Left lobe of liver (tissue), 2 donors: ENCODE data around the gene PLD2. TPM values are rescaled to one million over a fixed set of nuclear protein-coding genes. Genes with fewer than 3 reads are reported as not detected.
"Not testable (repeated sequence)": the region's sequence is repeated elsewhere in the genome, so short reads cannot be mapped to it uniquely, and the experiment has no call there.

Source experiments
- ATAC-seq: fragments of 200-7000 bp; cut with Tn5 transposase; one replicate; pipeline ENCODE4 v1.9.1; 2020; ENCODE audit warnings: mild to moderate bottlenecking, moderate library complexity
- DNase-seq: peaks from one replicate; pipeline ENCODE4 v3.0.0-alpha.2; 2020; ENCODE audit warnings: low spot score
- total RNA-seq: library from RNA; stranded (reverse); gene quantifications from one replicate; pipeline ENCODE4 v1.2.1, GENCODE V29; 2021
- donor health status: DM: no; HTN: no; CAD: no; lungs with moderate emphysema.
- donor health status: DM: no; HTN: yes; CAD: no.

PLD2 gene
- total RNA-seq, 1 donor from 2014 or later, result 8.5 TPM

- no peak for ATAC-seq
- DNase-seq, result no peak
Measured at GRCh38 chr17:4852567-4853207, 45.7 kb downstream of the PLD2 start.

DNA sequence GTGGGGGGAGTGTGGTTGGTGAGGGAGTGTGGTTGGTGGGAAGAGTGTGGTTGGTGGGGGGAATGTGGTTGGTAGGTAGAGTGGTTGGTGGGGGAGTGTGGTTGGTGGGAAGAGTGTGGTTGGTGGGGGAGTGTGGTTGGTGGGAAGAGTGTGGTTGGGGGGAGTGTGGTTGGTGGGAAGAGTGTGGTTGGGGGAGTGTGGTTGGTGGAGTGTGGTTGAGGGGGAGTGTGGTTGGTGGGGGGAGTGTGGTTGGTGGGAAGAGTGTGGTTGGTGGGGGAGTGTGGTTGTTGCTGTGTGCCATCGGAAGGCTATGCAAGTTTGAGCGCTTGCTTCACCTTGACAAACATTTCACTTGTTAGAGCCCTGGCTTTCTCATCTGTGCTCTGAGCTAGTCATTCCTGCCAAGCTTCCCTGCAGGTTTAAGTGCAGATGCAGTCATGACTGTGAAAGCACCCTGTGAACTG is 46.3 kb downstream of the PLD2 start:
- no peak for DNase-seq
- no peak for ATAC-seq

- ATAC-seq, result no peak
- no peak for DNase-seq
Measured at GRCh38 chr17:4854111-4854681, 47.2 kb downstream of the PLD2 start.

DNA sequence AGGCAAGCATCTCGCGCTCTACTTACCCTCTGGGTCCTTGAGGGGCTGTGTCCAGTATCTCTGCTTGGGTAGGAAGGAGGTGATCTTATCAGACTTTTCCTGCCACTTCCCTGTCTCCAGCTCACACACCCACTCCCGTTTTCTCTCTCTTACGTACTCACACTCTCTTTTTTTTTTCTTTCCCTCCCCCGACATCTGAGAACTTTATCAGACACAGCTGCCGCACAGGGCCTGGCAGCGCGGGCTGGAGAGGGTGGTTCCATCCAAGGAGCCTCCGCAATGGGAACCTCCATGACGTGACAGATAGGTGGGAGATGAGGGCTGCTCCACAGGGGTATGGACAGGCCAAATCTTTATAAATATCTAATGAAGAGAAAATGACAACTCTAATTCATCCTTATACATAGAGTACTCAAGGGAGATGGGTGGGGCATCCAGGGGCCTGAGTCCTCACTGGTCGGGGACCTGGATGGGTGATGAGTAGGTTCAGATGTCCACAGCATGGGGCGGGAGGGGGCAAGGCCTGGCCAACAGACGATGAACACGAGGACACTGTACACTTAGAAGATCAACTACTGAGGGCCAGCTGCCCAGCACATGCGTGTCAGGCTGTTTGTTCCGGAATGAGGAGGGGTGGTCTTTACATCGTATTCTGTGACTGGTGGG is 49.5 kb downstream of the PLD2 start:
- DNase-seq, result no peak
- ATAC-seq, result no peak

DNA sequence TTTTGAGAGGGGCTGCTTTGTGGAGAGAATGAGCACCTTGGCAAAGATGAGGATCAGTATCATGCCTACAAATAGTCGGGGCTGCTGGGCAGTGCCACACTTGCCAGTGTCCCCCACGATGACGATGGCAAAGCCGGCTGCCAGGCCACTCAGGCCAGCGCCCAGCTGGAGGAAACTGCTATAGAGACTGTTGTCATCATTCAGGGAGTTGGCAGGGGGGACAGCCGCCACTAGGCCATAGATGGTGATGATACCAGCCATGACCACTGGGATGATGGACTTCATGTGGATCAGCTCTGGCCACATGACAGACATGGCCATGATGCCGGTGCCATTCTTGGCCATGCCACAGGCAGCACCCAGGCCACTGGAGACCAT is 50.0 kb downstream of the PLD2 start:
- DNase-seq (no peak), ATAC-seq (no peak)

DNA sequence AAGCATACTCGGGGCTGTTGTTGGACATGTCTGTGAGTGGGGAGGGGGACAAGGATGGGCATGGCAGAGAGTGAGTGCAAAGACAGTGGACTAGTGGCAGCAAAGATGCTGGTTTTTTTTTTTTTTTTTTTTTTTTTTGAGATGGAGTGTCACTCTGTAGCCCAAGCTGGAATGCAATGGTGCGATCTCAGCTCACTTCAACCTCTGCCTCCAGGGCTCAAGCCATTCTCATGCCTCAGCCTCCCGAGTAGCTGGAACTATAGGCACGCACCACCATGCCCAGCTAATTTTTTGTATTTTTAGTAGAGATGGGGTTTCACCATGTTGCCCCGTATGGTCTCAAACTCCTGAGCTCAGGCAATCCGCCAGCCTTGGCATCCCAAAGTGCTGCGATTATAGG is 50.4 kb downstream of the PLD2 start:
- ATAC-seq, DNase-seq: not testable (repeated sequence)

DNA sequence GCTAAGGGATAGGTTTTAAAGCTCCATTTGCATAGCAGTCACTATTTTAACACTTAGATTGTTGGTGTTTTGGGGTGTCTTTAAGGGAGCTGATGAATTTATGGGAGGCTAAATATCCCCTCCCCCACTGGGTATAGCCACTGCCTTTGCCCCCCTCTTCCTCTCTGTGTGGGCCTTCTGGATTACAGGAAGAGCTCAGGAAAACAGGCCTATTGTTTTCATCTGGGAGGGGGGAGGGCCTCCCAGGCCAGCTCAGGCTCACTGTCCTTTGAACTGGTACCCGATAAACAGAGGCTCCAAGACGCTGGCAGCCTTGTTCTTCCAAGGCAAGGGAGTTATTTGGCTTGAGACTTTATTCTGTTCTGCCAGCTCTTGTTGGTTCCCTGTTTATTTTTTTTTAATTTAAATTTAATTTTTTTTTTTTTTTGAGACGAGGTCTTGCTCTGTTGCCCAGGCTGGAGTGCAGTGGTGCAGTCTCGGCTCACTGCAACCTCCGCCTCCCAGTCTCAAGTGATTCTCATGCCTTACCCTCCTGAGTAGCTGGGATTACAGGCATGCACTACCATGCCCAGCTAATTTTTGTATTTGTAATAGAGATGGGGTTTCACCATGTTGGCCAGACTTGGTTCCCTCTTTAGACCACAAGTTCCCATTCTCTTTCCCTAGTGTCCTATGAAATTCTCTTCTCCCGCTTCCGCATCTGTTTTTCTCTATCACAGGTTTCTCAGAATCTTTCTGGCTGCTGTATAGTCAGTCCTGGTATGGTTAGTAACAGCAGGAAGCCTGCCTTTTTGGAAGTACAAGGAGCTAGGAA is 51.3 kb downstream of the PLD2 start:
- ATAC-seq, result peak; percentile 63
- DNase-seq, result no peak

GRCh38 chr17:4858882-4859260 is 51.9 kb downstream of the PLD2 start:
- ATAC-seq, result peak; percentile 49
- DNase-seq, result no peak

GRCh38 chr17:4859816-4860625 is 53.1 kb downstream of the PLD2 start:
- DNase-seq, result no peak
- ATAC-seq, result no peak

GRCh38 chr17:4860651-4861050 is 53.7 kb downstream of the PLD2 start:
- ATAC-seq (no peak), DNase-seq (no peak)

- no peak for ATAC-seq
- DNase-seq, result no peak
Measured at GRCh38 chr17:4861052-4861451, 54.1 kb downstream of the PLD2 start.

DNA sequence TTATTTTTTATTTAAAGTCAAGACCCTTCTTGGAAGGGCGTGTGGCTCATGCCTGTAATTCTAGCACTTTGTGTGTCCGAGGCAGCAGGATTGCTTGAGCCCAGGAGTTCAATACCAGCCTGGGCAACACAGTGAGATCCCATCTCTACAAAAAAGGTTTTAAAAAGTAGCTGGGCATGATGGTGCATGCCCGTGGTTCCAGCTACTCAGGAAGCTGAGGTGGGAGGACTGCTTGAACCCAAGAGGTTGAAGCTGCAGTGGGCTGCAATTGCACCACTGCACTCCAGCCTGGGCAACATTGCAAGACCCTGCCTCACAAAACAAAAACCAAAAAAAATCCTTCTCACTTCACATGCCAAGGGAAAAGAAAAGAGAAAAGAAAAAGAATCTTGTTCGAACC is 55.8 kb downstream of the PLD2 start:
- DNase-seq, result no peak
- ATAC-seq, result no peak

- ATAC-seq (no peak), DNase-seq (no peak)
Measured at GRCh38 chr17:4863321-4863720, 56.4 kb downstream of the PLD2 start.

GRCh38 chr17:4867535-4867934 is 60.6 kb downstream of the PLD2 start:
- not testable (repeated sequence) for DNase-seq, ATAC-seq

- not testable (repeated sequence) for DNase-seq, ATAC-seq
Measured at GRCh38 chr17:4869058-4869998, 62.4 kb downstream of the PLD2 start.

GRCh38 chr17:4870855-4871254 is 63.9 kb downstream of the PLD2 start:
- ATAC-seq (no peak), DNase-seq (no peak)

DNA sequence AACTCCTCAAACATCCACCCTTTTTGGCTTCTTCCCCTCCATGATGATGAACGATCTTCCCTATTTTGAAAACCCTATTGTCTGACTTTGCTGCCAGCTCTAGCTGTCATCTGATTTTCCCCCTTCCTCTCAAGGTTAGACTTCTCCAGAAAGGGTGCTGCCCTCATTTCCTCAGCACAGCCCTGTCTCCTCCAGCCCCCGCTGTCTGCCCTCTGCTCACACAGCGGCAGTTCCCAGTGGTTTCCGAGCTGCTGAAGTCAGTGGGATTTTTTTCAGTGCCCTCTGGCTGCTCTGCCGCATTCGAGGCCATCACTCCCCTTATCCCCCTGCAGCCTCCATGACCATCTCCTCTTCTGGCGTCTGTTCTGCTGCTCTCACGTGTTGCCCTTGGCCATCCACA is 65.8 kb downstream of the PLD2 start:
- DNase-seq (no peak), ATAC-seq (peak; percentile 74)
